Transverse colon (tissue), 4 donors: ENCODE data around the gene CHST1. TPM values are rescaled to one million over a fixed set of nuclear protein-coding genes. Genes with fewer than 3 reads are reported as not detected.

ENCODE experiments used
- DNase-seq: peaks from one replicate; pipeline ENCODE4 v3.0.0-alpha.2; 2019
- H3K27ac ChIP-seq, 4 donors: fragments of 200-600 bp; sonication (generic); 2 replicates each; pipeline ENCODE4 v1.5.1; 2016 to 2018; ENCODE audit warnings: inconsistent platforms in 4 of 4
- H3K27me3 ChIP-seq: fragments of 200-600 bp; sonication (generic); 2 replicates; pipeline ENCODE4 v1.5.1; 2017; ENCODE audit warnings: inconsistent platforms
- H3K36me3 ChIP-seq, 4 donors: fragments of 200-600 bp; sonication (generic); 2 replicates each; pipeline ENCODE4 v1.5.1; 2017 to 2019; ENCODE audit warnings: inconsistent platforms in 4 of 4
- H3K4me1 ChIP-seq, 4 donors: fragments of 200-600 bp; sonication (generic); 2 replicates each; pipeline ENCODE4 v1.5.1; 2017 to 2020; ENCODE audit warnings: inconsistent platforms in 4 of 4
- H3K4me3 ChIP-seq, 4 donors: fragments of 200-600 bp; sonication (generic); 1 replicate in 1 of 4; 2 replicates in 3 of 4; pipeline versions ENCODE4 v1.5.1 to v1.6.1; 2017 to 2019; ENCODE audit warnings: inconsistent platforms in 4 of 4
- H3K9me3 ChIP-seq, 2 donors: fragments of 200-600 bp; sonication (generic); 2 replicates each; pipeline ENCODE4 v1.5.1; 2017 to 2019; ENCODE audit warnings: inconsistent platforms in 2 of 2
- CTCF ChIP-seq, 5 experiments: fragments of 200-600 bp in 3 of 5; fragments of 450-650 bp in 2 of 5; sonication (generic) in 3 of 5; IDR thresholded peaks; 1 replicate in 2 of 5; 2 replicates in 3 of 5; pipeline ENCODE4 v1.5.1; 2016 to 2017; ENCODE audit warnings: antibody characterized with exemption in 5 of 5, inconsistent platforms in 3 of 5, mild to moderate bottlenecking in 2 of 5, moderate library complexity in 1 of 5
- EP300 ChIP-seq: sonication (generic); formaldehyde crosslinking; IDR thresholded peaks from one replicate; pipeline ENCODE4 v1.6.1; 2017; ENCODE audit warnings: antibody characterized with exemption, low read depth
- POLR2A ChIP-seq: fragments of 450-650 bp; IDR thresholded peaks from one replicate; pipeline ENCODE4 v1.6.1; 2016; ENCODE audit warnings: antibody characterized with exemption, mild to moderate bottlenecking, moderate library complexity
- POLR2AphosphoS5 ChIP-seq, 3 donors: sonication (generic); formaldehyde crosslinking; IDR thresholded peaks; one replicate each; pipeline ENCODE4 v1.6.1; 2016; ENCODE audit warnings: antibody characterized with exemption in 3 of 3
- WGBS, 2 donors: methylation state at CpG; one replicate each; pipeline ENCODE4 v1.1.5; 2018; ENCODE audit warnings: low coverage in 1 of 2; 5-methylcytosine and 5-hydroxymethylcytosine counted together
- in situ Hi-C, 4 donors: fragments of 200-750 bp; cut with MboI; loops; one replicate each; pipeline versions ENCODE4 v1.15.0 to v1.15.1; 2017; ENCODE audit warnings: low sequenced_read_pairs in 3 of 4, low pct_ligation_motif_present in 1 of 4, low pct_unique_long_range_greater_than_20kb in 1 of 4
- intact Hi-C: fragments of 100-400 bp; cut with DNase I; formaldehyde crosslinking; loops from one replicate; pipeline ENCODE4 v1.15.1; 2023; ENCODE audit warnings: low total_unique reads
- total RNA-seq, 4 donors: library from RNA; depleted of rRNA; stranded (reverse); fragments of >200 nt; gene quantifications; one replicate each; pipeline ENCODE4 v1.1.0, GENCODE V29; 2016

The CHST1 gene
- total RNA-seq, 4 donors from 2014 or later: 0.27 to 1.9 (median 0.76) TPM

- Histone ChIP-seq H3K27ac (no peak overlapping the region), H3K4me3 (no peak overlapping the region), H3K9me3 (no peaks in the 10 kb centered on the region), H3K4me1 (peaks cover 12 to 23% (median 16%) of the 10 kb centered on the region in 4 donors), H3K36me3 (no peaks in the 10 kb centered on the region), H3K27me3 (peaks cover 86% of the 10 kb centered on the region)
- intact Hi-C loops (no loop called here), in situ Hi-C loops (loop anchor here in 2 of 4 donors (25.0 kb wide), 1 partner anchor 299 kb away; no protein-coding TSS in a partner anchor)
- TF ChIP-seq POLR2A (no peak), POLR2AphosphoS5 (IDR thresholded peaks at IDR 0.05) (no peak)
- DNase-seq: no peak
- WGBS, 2 donors: 29 to 36% methylated on average over 11 to 12 of the region's 12 CpGs
Measured at GRCh38 chr11:45660729-45661438, 4.5 kb downstream of the CHST1 start.

GRCh38 chr11:45659818-45660160 is 5.6 kb downstream of the CHST1 start:
- H3K27ac ChIP-seq: peak overlapping the region in 1 of 4 donors; percentile 51
- no peaks in the 10 kb centered on the region for H3K36me3 ChIP-seq
- H3K4me1 ChIP-seq: peaks cover 7 to 12% (median 11%) of the 10 kb centered on the region in 4 donors
- H3K9me3 ChIP-seq: no peaks in the 10 kb centered on the region
- 80% methylated on average over 4 of the region's 4 CpGs; no CpG with 5 or more reads in 1 of the 2 donors for WGBS, 2 donors
- H3K27me3 ChIP-seq: peaks cover 80% of the 10 kb centered on the region
- in situ Hi-C loops (loop anchor here in 2 of 4 donors (25.0 kb wide), 1 partner anchor 297 kb away; no protein-coding TSS in a partner anchor), intact Hi-C loops (loop anchor here (10.0 kb wide), 1 partner anchor 285 kb away; no protein-coding TSS in a partner anchor)
- DNase-seq: no peak
- no peak for TF ChIP-seq POLR2A
- no peak for TF ChIP-seq POLR2AphosphoS5 (IDR thresholded peaks at IDR 0.05)
- no peak for TF ChIP-seq CTCF (IDR thresholded peaks at IDR 0.05)
- TF ChIP-seq EP300: no peak
- no peak overlapping the region for H3K4me3 ChIP-seq

GRCh38 chr11:45659031-45659817 is 6.2 kb downstream of the CHST1 start:
- Histone ChIP-seq H3K4me1 (peaks cover 1 to 6% (median 6%) of the 10 kb centered on the region in 4 donors), H3K9me3 (no peaks in the 10 kb centered on the region), H3K27me3 (peaks cover 75% of the 10 kb centered on the region), H3K4me3 (no peak overlapping the region), H3K27ac (peak overlapping the region; percentile 9 to 51 (median 21)), H3K36me3 (no peaks in the 10 kb centered on the region)
- TF ChIP-seq CTCF (IDR thresholded peaks at IDR 0.05) (no peak), POLR2AphosphoS5 (IDR thresholded peaks at IDR 0.05) (no peak), EP300 (no peak), POLR2A (no peak)
- no peak for DNase-seq
- 60% methylated on average over 13 of the region's 15 CpGs; no CpG with 5 or more reads in 1 of the 2 donors for WGBS, 2 donors
- intact Hi-C loops (loop anchor here (10.0 kb wide), 1 partner anchor 284 kb away; no protein-coding TSS in a partner anchor), in situ Hi-C loops (loop anchor here in 2 of 4 donors (25.0 kb wide), 1 partner anchor 297 kb away; no protein-coding TSS in a partner anchor)

- 40 to 100% methylated on average over 1 to 17 of the region's 19 CpGs for WGBS, 2 donors
- in situ Hi-C loops: loop anchor here in 2 of 4 donors (25.0 kb wide), 1 partner anchor 296 kb away; no protein-coding TSS in a partner anchor
- peaks cover 67% of the 10 kb centered on the region for H3K27me3 ChIP-seq
Measured at GRCh38 chr11:45658292-45658991, 7.0 kb downstream of the CHST1 start.

More at GRCh38 chr11:45658292-45658991, 7.0 kb downstream of the CHST1 start:
- peak; percentile 44 for DNase-seq
- Histone ChIP-seq H3K4me3 (no peak overlapping the region), H3K4me1 (no peaks in the 10 kb centered on the region), H3K9me3 (no peaks in the 10 kb centered on the region), H3K27ac (peak overlapping the region; percentile 9 to 53 (median 22)), H3K36me3 (no peaks in the 10 kb centered on the region)
- TF ChIP-seq POLR2A: no peak
- no peak for TF ChIP-seq EP300
- TF ChIP-seq POLR2AphosphoS5 (IDR thresholded peaks at IDR 0.05): no peak
- TF ChIP-seq CTCF (IDR thresholded peaks at IDR 0.05): no peak
- intact Hi-C loops: loop anchor here (10.0 kb wide), 1 partner anchor 284 kb away; no protein-coding TSS in a partner anchor
